Stimulated activated CD4-positive, alpha-beta T cell treated with anti-CD3 and anti-CD28 coated beads, TNF-alpha, amount 100 ng/mL, for 24 hours (primary cell): ENCODE results near the gene THSD7B.
"Not testable (repeated sequence)": the region's sequence is repeated elsewhere in the genome, so short reads cannot be mapped to it uniquely, and the experiment has no call there.

Experiments
- DNase-seq, 3 experiments: peaks; one replicate each; pipeline ENCODE4 v3.0.0-alpha.2; 2020; ENCODE audit warnings: low read depth in 3 of 3

The THSD7B gene

DNA sequence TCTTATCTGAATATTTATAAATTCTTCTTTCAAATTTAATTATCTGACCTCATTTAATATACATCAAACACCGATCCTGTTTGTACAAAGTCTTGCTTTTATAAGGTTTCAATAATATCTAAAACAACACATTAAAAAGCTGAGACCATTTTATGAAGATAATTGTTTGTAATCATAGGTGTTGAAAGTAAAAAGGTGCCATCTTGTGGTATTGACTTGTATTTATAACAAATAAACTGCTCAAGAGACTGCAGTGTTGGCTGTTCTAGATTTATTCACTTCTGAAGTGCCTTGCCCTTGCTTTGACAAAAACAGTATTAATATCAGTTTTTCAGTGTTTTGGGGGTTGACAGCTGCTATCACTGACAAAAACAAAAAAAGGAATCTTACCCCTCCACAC is 912.1 kb downstream of the THSD7B start:
- DNase-seq, result no peak

DNA sequence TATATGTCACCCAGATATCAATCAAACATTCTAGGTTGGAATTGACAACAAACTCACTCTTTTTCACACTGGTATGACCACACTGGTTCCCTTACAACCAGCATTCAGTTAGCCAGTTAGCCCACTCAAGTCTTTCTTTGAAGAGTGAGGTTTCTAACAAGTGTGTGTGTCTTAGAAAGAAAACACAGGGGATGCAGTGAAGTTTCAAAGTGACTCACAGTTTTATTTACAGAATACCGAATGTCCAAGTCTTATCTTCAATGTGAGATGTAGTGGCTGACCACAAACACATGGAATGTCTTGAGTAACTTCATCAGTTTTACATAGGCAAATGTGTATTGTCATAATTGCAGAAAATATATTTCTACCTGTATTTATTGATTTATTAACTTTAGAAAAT is 924.2 kb downstream of the THSD7B start:
- DNase-seq, result no peak

DNA sequence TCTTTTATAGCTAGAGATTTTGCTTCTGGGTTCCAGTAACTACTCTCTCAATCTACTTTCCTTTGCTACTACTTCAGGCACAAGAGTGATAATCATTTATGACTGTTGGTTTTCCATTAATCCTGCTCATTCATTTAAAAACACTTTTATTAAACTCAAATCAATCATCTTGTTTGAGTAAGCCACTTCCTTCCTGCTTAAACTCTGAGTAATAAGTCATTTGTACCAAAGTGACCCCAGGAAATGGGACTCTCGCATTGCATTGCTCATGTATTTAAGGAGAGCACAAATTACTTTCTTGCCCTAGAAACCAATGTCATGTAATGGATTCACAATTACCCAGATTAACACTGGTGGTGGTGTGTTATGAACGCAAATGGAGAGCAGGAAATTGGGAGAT is 928.2 kb downstream of the THSD7B start:
- DNase-seq, result no peak

DNA sequence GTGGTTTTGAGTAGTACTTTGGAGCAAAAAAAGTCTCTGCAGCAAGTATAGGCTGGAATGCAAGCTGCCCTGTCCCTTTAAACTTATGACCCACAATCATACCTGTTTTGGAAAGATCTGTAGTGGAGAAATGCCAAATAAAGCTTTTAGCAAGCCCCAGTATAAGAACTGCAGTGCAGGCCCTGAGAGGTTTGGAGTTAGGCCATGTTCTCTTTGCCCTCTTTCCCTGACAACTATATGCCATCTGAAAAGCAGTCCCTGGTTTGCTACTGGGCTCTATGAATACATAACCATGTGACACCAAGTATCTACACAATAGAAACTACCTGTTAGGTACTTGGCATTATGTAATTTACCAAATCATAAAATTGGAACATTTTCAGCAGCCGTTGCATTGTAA is 931.6 kb downstream of the THSD7B start:
- no peak for DNase-seq

DNA sequence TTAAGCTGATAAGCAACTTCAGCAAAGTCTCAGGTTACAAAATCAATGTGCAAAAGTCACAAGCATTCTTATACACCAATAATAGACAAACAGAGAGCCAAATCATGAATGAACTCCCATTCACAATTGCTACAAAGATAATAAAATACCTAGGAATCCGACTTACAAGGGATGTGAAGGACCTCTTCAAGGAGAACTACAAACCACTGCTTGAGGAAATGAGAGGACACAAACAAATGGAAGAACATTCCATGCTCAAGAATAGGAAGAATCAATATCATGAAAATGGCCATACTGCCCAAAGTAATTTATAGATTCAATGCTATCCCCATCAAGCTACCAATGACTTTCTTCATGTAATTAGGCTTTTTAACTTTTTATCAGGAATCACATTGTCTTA is 934.9 kb downstream of the THSD7B start:
- not testable (repeated sequence) for DNase-seq

DNA sequence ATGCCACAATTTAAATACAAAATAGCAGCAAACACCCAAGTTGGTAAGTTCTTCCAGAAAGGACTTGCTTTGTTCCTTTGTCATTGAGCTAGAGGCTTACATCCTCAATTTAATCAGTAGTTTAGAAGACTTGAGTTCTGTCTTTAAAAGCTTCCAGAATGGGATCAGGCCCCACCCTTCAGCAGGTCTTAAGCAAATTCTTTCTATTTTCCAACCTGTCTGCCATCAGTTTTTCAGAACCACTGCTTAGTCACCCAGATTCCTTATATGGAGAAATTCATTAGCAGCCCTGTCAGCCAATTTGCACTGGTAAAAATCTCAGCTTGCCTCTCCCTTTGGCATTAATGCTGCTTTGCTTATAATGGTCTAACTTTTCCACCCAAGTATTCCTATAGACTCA is 935.3 kb downstream of the THSD7B start:
- no peak for DNase-seq

DNA sequence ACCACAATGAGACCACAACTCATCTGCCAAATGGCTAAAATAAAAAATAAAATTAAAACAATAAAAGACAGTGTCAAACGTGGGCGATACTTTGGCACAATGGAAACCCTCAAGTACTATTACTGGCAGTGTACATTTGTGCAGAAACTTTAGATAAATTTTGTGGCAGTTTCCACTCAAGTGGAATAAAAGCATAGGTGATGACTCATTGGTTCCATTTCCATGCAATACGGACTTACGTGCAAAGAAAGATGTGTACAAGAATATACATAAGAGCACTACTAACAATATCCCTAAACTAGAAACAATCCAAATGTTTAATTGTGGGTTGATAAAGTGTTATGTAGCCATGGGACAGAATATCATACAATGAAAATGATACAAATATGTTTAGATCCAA is 940.0 kb downstream of the THSD7B start:
- no peak for DNase-seq

DNA sequence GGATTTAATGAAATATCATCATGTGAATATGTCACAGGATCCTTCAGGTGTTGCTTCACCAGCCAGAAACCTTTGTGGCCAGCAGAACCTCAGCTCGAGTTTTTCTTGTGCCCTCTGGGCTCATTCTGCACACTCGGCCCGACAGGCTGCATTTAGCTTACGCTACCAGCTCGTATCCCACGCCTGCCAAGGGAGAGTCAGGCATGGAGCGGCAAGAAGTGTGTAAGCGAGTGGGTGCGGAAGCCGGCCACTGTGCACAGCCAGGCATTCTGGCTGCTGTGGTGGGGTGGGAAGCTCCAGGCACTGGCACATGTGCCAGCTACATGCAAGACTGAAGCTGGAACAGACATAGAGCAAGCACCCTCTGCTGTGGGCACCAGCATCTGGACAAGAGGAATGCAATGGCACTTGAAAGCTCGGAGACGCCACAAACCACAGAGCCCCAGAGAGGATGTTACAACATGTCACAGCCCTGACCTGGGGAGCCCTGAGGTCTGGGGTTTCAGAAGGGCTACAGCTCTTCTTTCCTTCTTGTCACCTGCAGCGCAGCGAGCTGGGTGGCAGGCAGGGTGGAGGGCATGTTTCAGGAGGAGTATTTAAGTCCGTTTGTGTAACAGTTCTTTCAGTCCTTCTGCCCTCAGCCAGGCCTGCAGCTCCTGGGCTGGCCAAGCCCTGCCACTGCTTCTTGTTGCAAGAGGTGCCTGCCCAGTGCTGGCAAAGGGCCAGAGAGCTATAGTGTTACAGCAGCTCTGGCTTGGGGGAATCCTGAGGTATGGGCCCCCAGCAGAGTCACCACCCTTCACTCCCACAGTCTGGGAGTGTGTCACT is 941.7 kb downstream of the THSD7B start:
- DNase-seq, result no peak

DNA sequence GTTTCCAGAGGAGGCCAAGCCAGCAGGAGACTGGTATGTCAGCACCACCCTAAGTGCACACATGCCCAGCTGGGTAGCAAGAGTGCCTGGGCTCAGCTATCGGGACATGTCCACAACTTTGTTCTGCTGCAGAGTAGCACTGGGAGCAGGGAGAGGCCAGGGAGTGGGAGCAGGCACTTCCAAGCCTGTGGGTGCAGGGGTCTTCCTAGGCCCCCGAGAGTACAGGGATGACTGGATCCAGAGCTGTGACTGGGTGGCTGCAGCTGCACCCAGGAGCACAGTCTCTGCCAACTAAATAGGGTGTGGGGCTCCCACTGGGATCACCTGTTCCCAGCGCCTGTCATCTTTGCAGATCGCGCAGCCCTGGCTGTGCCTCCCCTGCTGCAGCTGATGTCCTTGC is 943.0 kb downstream of the THSD7B start:
- no peak for DNase-seq

DNA sequence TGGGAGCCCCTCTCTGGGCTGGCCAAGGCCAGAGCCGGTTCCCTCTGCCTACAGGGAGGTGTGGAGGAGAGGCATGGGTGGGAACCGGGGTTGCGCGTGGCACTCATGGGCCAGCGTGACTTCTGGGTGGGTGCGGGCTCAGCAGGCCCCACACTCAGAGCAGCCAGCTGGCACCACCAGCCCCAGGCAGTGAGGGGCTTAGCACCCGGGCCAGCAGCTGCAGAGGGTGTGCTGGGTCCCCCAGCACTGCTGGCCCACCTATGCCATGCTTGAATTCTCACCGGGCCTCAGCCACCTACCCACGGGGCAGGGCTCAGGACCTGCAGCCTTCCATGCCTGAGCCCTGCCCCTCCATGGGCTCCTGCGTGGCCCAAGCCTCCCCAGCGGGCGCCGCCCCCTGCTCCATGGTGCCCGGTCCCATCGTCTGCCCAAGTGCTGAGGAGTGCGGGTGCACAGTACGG is 950.4 kb downstream of the THSD7B start:
- no peak for DNase-seq

DNA sequence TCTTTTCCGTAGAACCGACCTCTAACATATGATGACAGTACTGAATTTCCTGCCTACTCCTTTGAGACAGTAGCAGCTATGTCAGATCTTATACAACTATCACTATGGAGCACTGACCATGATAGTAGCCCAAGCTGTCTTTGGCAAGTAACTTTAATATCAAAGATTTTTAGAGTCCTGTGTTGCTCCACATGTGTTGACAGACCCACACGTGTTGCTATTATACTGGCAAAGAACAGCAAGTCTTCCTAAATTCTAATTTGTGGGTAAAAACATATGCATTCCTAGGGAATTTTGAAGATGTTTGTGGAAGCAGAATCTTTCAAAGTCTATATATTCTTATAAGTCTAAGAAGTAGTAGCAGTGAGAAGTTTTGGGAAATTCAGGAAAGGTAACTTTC is 953.4 kb downstream of the THSD7B start:
- DNase-seq, result no peak

DNA sequence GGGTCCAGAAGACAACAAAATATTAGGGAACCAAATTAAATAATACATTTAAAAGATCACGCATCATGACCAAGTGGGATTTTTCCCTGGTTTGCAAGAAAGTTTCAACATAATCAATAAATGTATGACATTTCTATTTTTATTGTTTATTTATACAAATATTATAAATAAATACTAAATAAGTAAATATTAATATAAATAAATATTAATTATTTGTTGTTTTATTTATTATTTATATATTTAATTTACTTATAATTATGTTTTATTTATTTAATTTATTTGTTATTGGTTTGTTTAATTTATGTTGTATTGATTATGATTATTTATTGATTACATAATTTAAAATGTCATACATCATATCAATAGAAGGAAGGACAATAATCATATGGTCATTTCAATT is 956.4 kb downstream of the THSD7B start:
- DNase-seq, result no peak

DNA sequence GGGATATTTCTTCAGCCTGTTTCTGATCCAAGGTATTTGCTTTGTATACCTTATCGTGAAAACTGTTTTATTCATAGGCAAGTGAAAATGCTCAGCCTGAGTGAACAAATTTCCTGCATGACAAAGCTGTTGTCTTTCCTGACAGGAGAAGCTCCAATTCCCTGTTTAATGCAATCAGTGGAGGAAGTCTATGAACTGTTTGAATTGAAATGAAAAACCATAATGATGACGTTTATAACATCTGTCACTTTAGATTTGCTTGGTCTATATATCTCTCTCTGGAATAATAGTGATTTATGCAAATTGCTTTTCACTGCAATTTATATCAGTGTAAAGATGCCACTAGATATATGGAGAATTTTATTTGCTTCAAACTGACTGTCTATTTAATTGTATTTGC is 959.6 kb downstream of the THSD7B start:
- DNase-seq, result no peak
